Measurements from ENCODE around the gene TGFB2.

Gene TGFB2

DNA sequence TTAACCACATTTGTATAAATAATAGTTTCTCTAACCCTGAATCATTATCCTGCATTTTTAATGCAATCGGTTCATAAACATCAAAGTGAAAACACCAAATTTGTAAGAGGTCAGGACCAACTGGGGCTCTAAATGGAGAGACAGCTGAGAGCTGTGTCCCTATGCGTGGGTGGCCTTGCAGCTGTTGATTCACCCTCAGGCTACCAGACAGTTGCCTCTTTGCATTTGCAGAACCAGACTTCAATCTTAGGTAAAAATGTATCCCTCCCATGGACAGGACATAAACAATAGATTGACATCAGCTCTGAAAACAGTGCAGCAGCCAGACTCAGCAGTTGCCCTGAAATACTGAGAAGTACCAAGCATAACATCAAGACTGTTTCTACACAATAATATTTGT is 8.8 kb upstream of the TGFB2 start:
- DNase-seq = no peak

DNA sequence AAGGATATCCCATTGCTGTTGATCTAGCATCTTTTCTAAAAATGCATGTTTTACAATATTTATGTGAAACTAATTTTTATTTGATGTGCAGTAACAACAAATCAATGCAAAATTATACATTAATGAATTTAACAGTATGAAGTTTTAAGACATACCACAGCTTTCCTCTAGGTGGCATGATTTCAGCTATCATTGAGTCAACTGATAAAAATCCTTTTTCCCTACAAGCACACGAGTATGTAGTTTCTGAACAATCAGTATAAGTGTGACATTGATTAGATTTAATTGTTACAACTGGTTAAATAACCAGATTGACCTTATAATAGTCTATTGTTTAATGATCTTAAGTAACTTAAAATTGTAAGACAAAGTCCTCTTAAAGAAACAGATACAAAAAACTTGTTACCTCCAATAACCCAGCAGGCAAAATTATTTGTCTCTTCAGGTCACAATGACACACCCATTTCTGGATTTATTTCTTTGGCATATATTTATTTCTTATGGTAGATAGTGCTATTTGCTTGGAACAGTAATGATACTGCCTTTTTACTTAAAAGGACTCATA is 5.8 kb upstream of the TGFB2 start:
- DNase-seq = no peak

DNA sequence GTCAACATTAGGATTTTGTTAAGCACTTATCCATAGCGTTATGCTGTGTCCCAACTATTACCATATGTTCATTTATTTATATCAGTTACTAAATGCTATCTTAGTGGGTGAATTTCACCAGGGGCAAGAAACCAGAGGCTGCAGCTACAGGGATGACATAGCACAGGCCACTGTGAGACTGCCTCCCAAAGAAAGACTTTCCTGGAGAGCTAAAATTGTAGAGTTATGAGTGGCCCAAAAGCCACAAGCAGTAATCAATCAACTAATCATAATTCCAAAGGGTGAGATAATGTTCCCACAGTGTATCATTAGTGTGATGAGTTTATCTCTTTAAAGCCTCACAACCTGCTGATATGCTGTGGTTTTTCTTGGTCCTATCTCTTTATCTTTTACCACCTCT is 3.8 kb upstream of the TGFB2 start:
- DNase-seq = no peak

DNA sequence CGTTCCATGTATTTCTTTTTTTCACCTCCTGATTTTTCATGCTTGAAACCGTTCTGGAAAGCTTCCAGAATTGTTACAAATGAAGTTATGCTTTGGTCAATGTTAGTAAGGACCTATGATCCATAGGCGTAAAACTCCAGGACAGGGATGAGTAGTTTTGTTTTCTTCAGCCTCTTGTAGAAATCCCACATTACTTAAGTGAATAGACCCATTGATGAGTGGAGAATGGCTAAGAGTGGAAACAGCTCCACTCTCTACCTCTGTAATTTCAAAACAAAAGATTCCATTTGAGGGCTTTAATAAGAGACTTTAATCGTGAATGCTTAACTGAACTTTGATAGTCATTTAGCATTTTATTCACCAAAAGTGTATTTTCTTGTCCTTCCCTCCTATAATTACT is 3.0 kb upstream of the TGFB2 start:
- DNase-seq = no peak

DNA sequence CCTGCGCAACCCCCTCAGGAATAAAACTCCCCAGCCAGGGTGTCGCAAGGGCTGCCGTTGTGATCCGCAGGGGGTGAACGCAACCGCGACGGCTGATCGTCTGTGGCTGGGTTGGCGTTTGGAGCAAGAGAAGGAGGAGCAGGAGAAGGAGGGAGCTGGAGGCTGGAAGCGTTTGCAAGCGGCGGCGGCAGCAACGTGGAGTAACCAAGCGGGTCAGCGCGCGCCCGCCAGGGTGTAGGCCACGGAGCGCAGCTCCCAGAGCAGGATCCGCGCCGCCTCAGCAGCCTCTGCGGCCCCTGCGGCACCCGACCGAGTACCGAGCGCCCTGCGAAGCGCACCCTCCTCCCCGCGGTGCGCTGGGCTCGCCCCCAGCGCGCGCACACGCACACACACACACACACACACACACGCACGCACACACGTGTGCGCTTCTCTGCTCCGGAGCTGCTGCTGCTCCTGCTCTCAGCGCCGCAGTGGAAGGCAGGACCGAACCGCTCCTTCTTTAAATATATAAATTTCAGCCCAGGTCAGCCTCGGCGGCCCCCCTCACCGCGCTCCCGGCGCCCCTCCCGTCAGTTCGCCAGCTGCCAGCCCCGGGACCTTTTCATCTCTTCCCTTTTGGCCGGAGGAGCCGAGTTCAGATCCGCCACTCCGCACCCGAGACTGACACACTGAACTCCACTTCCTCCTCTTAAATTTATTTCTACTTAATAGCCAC is 696 bp downstream of the TGFB2 start:
- DNase-seq = peak; percentile 20

DNA sequence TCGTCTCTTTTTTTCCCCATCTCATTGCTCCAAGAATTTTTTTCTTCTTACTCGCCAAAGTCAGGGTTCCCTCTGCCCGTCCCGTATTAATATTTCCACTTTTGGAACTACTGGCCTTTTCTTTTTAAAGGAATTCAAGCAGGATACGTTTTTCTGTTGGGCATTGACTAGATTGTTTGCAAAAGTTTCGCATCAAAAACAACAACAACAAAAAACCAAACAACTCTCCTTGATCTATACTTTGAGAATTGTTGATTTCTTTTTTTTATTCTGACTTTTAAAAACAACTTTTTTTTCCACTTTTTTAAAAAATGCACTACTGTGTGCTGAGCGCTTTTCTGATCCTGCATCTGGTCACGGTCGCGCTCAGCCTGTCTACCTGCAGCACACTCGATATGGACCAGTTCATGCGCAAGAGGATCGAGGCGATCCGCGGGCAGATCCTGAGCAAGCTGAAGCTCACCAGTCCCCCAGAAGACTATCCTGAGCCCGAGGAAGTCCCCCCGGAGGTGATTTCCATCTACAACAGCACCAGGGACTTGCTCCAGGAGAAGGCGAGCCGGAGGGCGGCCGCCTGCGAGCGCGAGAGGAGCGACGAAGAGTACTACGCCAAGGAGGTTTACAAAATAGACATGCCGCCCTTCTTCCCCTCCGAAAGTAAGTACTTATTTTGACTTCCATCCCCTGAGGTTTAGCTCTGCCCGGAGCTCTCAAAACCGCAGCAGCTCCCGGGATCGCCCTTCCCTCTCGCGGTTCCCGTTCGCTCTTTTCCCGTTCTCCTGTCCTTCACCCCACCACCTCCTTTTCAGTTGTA is 1.5 kb downstream of the TGFB2 start:
- no peak for DNase-seq

DNA sequence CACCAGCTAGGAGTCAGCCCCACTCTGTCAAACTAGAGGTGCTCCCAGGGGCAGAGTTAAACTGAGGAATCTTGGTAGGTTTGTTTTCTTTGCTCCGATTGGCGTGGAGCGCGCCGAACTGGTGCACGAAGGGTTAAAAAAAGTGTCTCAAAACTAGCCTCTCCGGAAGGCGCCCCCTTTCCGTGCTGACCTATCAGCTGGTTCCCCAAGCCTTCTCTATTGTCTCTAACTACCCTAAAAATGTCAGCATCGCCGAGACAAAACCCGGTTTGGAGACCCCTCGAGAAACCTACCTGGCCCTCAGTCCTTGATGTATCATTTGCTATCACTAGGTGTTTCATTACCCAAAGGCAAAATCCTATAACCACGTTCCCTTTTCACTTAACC is 2.2 kb downstream of the TGFB2 start:
- DNase-seq = no peak

DNA sequence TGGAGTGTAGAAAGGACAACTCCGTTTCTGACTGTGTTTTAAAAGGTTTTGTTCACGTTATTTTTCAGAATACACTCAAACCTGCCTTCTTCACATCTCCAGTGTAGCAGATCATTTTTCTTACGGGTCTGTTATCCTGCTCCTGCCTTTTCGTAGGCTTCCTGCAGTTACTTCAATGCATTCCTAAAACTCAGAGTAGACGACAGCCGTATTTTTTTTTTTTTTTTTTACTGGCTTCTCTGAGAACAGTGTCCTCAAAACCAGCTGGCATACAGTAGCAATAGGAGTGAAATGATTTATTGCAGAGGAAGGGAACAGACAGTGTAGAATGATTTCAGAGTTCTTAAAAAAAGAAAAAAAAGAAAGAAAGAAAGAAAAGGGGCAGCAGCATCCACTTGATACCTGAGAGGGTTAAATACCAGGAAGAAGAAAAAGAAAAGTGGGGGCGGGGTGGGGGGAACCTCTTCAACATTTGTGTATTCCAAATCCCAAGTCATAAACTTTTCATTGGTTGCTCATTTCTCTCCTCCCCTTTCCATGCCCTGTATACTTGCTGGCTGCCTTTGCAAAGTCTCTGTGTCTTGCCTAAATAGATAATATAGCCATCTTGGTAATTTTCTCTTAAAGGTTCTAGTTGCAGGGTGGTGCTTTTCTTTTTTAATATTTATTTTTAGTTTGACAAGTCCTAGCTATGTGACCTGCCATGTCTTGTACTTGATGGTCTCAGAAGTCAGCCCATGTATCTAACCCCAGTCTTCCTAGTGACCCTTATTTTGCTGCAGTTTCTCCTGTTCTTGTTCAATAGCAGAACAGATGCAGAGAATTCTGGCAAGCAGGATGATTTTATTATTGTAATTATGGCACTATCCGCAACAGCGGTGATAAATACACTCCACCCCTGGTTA is 2.8 kb downstream of the TGFB2 start:
- no peak for DNase-seq

DNA sequence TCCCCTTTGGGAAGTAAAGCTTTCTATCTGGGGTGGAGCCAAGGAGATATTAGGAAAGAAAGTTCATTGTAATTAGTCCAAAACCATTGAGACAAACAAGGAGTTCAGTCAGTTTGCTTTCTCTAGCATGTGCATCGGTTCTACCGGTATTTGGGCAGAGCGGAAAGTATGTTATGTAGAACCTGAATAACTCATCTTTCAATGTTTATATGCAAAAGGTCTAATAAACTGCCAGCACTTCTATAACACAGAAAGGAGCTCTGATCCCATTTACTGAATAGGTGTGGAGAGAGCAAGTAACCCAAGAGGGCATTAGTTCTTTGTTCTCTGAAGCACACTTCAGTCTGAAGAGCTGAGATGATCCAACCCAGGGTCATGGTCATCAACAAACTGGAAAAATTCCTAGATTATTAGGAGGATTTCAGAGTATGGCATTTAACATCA is 3.5 kb downstream of the TGFB2 start:
- DNase-seq = no peak

DNA sequence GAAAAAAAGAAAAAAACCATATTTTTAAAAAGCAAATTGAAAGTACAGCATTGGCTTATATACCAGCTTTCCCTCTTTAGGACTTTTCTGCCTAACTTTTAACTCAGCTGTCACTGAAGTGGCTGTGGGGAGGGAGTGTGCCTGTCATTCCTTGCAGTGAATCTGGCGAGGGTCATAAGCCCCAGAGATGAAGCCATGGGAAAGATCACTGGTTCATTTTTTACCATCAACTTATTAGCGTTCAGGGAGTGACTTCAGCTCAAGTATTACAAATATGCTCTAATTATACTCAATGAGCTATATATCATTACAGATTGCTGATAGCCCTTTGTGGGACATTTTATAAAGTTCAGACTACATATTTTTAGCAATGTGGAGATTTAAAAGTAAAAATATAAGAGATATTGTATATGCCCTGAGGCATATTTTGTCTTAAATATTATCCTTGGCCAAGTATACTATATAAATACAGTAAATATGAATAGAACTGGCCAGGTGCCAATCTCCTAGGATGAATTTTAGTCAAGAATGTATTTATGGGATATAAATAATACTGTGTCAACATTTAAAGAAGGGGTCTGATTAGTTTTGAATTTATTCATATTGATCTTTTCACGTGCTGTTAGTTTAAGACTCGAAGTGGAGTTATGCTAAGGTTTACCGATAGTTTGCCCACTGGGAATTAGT is 4.4 kb downstream of the TGFB2 start:
- DNase-seq = no peak

DNA sequence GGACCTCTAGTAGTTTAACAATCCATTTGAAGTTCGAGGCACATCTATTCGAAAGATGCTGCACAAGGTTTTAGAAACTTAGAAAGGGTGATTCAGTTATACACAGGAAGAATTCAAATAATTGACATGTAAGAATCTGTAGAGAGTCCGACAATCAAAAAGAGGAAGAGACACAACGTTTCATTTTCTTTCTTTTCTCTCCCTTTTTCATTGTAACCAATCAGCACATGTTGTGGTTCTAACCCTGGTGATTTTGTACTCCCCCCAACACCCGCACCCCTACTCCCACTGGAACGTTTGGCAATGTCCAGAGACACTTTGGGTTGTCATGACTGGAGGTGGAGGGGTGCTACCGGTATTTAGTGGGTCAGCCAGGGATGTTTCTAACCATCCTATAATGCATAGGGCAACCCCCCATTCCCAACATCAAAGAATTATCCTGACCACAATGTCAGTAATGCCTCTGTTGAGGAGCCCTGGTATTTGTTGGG is 4.9 kb downstream of the TGFB2 start:
- DNase-seq = no peak

DNA sequence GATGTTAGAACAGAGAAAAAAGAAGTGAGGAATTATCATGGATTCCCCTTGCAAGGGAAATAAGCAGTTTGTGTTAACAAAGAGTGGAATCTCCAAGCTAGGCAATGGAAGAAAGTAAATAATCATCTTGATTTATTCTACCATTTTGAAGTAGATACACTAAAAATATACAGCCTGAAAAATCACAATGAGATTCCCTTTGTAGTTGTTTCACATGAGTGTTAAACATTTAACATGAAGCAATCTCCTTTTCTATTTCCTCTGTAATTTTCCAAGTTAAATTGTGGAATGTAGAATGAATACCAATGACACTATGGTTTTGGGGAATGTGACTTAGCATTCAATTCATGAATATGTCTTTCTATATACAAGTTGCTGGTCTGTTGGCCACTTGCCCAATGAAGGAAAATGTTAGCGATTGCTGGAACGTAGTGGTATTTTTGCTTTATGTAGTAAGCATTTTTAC is 5.7 kb downstream of the TGFB2 start:
- no peak for DNase-seq

DNA sequence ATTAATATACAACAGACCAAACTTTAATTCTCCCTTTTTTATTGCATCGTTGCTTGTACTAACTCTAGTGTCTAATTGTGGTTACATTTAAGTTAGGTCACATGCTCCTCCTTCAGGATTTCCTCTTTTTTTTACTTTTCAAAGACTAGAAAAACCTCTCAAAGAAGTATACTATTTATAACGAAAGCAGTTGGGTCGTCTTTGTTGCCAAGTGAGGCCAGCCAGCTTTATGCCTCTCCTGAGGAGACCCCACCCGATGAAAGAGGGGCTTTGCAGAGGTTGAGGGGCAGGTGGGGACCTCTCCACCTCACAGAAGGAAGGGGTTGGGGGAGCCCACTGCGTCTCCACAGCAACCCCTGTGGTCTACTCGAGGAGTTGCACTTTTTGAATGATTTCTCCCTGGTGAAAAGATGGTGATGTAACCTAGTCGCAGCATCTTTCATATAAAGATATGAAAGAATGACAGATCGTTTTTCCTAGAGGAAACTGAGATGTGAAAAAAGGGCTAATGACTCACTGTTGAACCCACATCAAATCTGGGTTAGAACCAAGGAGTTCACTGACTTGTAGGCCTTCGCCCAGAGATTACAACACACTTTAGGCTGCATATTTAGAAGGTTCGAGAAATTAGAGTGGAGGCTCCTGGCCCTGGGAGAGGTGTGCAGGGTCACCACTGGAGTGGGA is 6.4 kb downstream of the TGFB2 start:
- no peak for DNase-seq

DNA sequence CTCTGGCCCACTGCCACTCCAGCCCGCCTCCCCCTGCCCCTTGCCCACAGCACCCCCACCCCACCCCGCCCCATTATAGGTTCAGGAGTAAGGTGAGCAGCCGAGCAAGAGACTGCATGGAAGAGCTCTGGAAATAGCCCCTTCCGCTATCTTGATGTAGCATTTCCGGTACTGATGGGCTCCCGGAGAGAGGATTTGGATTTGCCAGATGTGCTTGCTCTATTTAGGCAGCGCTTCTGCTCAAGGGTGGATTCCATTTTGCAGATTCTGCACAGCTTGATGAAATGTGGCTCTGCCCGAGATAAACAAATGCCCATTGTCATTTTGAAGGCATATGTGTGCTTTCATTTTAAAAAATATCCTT is 6.9 kb downstream of the TGFB2 start:
- no peak for DNase-seq

DNA sequence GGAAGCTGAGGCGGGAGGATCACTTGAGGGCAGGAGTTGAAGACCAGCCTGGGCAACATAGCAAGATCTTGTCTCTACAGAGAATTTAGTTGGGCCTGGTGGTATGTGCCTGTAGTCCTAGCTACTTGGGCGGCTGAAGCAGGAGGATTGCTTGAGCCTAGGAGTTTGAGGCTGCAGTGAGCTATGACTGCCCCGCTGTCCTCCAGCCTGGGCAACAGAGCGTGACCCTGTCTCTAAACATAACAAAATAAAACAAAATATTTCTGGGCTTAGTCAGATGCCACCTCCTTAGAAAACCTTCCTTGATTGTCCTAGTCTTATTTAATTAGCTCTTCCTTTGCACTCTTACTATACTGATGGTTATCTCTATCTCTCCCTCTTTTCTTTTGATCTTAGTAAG is 8.5 kb downstream of the TGFB2 start:
- no peak for DNase-seq

DNA sequence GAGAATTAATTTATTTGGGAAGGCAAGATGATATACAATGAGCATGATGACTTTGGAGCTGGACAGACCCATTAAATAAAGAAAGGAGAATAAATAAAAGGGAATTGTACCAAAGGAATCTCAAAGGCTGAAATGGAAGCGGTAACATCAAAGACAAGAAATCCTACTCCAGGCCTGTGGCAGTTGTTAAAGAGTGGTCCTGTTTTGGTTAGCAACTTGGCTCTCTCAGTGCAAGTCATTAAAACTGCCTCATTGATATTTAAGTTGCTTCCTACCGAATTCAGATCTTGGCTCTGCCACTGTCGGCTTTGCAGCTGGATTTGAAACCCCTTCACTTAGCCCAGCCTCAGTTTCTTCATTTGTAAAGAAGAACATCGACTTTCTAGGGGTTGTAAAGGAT is 10.1 kb downstream of the TGFB2 start:
- DNase-seq = no peak

DNA sequence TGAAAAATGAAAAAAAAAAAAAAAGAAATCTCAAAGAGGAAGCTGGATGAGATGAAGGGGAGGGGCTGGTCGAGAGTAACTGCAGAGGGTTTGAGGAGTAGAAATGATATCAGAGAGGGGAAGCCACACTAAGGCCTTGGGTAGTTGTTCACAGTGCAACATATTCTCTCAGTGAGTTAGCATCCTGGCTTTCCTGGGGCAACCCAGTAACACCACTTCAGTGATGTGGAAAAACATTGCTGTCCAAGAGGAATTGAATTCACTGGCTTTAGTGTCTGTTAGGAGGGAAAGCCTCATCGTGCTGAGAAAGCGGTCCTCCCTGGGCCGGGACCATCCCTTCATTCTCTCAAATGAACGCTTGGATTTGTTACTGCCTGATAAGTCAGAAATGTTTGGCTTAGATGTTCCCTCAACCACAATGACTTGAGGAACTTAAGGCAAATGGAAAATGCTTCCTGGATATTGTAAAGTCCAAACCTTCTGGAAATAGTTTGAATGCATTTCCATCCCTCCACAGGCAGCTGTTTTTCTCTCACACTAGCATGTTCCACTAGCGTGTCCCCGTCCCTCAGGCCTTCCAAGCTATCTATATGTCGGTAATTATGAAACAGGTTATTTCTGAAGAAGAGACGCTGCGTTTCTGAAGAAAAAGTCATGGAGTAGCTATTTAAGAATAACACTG is 12.2 kb downstream of the TGFB2 start:
- DNase-seq = no peak

DNA sequence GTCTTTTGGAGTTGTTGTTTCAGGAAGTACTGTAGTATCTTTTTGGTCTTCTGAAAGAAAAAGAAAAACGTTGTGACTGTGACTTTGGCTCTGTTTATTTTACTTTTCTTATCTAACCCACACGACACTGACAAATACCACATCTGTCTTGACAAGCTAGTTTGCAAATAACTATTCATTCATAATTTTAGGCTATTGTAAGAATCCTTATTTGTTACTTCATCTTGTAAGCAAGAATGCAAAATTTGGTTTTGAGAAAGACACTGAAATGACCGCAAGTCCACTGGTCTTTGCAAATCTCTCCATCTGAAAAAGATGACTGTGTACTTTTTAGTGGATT is 12.7 kb downstream of the TGFB2 start:
- no peak for DNase-seq

DNA sequence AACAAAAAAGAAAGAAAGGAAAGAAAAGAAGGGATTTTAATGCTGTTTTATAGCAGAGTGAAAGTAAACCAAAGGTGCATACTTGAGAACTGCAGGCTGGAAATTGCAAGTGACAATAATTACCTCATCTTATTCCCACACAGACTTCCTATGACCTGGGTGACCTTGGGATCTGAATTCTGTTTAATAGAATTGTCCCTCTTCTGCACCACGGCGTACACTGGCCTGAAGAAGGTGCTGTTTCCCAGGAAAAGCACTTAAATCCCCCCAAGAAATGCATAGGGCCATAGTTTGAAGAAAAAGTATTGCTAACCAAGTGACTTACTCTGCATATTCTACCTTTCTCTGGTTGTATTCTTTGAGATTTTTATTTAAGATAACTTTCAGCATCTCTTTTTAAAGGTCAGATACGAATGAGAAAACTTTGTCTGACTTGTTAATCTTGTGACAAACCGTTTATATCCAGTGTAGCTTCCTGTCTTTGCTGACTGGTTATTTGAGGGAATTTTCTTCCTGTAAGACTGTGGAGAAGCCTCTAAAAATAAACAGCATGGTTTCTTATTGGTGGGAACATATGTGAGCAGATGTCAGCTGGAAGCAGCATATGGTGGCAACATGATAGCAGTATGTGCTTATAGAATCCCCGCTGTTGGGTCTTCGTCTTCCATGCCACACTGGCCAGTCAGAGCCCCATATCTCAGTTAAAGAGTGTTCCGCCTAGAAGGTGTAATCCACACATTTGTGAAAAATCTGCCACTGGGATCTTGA is 16.3 kb downstream of the TGFB2 start:
- DNase-seq = no peak

DNA sequence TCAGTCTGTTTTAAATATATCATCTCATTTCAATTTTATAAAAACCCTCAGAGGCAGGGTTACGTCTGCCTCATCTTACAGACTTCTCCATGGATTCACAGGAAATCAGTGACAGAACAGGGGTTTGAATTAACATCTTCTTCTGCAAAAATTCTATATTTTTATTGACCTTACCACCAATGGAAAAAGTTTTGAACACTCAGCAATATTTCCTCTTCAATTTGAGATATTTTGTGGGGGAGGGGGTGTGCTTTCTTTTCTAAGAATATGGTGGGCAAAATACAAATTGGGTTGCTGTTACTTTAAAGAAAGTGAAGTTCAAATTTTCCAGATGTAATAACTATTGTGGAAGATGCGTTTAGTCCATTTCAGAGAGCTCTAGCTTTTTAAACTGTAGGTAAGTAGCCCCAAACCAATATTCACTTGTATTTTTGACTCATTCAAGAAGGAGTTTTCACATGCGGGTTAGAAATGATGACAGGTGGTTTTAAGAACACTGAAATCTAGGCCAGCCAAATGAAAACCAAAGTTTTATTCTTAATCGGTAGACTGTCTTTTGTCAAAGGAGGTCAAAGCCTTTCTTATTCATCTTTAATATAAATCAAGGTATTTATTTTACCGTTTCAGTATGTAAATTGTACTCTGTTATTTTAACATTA is 17.4 kb downstream of the TGFB2 start:
- DNase-seq = no peak
